NCI-H2171 (cell line): Measurements from ENCODE around the gene VSTM4.

Experiments used
- DNase-seq: peaks from one replicate; lab custom pipeline; 2025; lab: John Stamatoyannopoulos, UW

Gene VSTM4, protein sequence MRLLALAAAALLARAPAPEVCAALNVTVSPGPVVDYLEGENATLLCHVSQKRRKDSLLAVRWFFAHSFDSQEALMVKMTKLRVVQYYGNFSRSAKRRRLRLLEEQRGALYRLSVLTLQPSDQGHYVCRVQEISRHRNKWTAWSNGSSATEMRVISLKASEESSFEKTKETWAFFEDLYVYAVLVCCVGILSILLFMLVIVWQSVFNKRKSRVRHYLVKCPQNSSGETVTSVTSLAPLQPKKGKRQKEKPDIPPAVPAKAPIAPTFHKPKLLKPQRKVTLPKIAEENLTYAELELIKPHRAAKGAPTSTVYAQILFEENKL

DNA sequence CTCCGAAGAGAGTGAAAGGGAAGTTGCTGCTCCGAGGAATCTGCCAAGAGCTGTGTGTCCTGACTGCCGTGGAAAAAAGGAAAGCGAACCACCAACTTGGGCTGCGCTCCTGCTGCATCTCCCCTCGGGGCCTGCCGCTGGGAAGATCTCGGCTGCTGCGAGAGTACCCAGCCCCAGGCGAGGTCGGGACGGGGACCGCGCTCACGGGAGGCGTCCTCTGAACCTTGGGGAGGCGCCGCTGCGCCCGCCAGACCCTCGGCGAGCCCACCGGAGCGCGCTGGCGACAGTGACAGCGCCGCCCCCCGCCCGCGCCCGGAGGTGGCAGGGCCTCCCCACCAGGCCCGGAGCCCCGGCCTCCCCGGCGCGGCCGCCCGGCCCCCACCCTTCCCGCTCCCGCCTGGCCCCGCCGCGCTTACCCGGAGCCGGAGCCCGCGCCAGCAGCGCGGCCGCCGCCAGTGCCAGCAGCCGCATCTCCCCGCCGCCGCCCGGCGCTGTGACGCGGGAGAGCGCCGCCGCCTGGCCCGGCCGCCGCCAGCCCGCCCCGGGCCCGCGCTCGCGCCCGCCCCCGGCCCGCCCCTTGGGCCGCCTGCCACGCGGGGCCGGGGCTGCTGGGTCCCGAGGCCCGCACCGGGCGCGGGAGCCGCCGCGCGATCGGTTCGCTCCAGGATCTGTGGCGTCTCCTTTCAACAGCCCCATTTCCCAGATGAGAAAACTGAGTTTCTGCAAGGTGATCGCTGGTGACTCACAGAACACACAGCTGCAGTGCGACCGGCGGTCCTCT, at the start of gene VSTM4:
Gene VSTM4, minus strand, starts transcription at position 508 of the 781 bp plus-strand sequence. Its CDS starts 37 bp downstream, at position 471.
- DNase-seq, result no peak

GRCh38 chr10:49164559-49165188, 49.4 kb upstream of the VSTM4 start:
- no peak for DNase-seq

- DNase-seq, result no peak
Observed at GRCh38 chr10:49163741-49164140, 48.4 kb upstream of the VSTM4 start.

- DNase-seq, result no peak
Observed at GRCh38 chr10:49162761-49163310, 47.5 kb upstream of the VSTM4 start.

- DNase-seq, result no peak
Observed at GRCh38 chr10:49162063-49162462, 46.7 kb upstream of the VSTM4 start.

- DNase-seq, result no peak
Observed at GRCh38 chr10:49161411-49161997, 46.2 kb upstream of the VSTM4 start.

GRCh38 chr10:49160814-49161213, 45.5 kb upstream of the VSTM4 start:
- no peak for DNase-seq

- no peak for DNase-seq
Observed at GRCh38 chr10:49160110-49160509, 44.8 kb upstream of the VSTM4 start.

DNA sequence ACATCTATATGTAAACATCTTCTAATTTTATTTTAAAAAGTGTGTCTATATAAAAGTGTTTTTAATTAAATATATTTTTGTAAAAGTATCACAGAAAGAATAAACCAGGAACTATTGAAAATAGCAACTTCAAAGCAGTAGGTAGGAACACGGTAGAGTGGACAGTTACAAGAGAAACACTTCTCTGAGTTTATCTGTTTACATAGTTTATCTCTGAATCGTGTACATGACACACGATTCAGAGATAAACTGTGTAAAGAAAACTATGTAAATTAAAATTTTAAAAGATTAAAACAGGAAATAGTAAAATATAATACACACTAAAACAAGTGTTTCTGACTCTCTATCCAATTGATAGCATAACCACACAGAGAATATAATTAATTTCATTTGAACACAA, 43.6 kb upstream of the VSTM4 start:
- no peak for DNase-seq

DNA sequence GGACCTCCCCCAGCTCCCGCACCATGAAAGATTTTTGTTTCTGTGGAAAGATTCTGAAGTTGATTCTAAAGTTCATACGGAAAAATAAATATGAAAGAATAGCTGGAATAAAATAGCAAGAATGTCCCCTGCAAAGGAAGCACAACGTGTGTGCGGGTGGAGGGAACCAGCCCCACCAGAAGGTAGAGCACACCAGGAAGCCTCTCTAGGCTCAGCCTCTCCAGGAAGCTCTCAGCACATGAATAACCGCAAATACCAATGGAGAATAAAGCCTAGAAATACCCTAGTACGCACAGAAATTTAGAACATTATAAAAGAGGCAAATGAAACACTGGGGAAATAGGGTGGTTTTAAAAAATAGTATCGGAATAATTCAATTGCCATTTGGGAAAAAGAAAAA, 43.1 kb upstream of the VSTM4 start:
- no peak for DNase-seq

- DNase-seq, result no peak
Observed at GRCh38 chr10:49157229-49157628, 41.9 kb upstream of the VSTM4 start.

DNA sequence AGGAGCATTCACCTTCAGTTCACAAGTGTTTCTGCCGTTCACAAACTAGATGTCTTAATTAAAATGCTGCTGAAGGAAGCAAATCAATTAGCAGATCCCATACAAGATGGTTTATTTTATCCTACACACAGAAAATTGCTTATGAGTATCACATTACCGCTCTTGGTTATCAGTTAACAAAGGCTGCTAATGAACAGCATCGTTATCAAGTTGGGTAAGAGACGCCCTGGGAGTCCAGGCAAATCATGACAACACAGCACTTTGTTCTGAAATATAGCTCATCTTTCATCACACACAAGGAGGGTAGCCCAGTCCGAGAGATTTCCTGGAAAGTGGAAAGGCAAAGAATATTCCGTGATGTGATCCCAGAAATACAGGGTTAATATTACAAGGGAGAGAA, 39.3 kb upstream of the VSTM4 start:
- DNase-seq, result no peak

DNA sequence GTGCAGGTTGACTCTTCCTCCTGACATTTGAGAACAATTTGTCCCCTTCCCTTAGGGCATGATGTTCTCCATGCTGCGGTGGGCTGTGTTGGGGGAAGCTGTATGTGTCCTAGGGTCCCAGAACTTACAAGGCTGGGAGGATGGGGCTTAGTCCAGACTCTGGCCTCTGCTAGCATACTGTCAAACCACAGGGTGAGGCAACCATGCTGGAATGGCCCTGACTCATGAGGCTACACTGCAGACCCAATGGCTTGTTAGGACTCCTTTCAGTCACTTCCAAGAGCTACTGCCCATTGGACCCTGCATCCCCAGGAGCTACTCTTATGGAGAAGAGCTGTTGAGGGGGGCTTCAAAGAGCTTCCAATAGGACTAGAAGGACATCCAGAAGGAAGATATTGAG, 38.6 kb upstream of the VSTM4 start:
- DNase-seq, result no peak

DNA sequence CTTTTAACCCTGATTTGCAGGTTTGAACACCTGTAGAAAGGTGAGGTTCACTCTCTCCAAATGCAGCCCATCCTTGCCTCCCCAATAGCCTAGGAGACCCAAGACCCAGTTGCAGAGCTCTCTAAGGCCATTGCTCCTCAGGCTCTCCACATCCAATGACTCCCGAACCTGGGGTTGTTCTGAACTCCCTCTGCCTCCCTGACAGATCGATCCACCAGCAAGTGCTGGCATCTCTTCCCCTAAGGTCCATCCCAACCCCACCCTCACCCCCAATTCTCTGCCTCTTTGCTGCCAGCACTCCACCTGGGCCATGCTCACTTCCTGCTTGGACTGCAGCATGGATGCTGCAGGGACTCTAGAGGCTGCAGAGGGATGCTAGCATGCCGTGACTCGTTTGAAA, 37.8 kb upstream of the VSTM4 start:
- no peak for DNase-seq

GRCh38 chr10:49152663-49153062, 37.3 kb upstream of the VSTM4 start:
- no peak for DNase-seq

- no peak for DNase-seq
Observed at GRCh38 chr10:49152037-49152436, 36.7 kb upstream of the VSTM4 start.

DNA sequence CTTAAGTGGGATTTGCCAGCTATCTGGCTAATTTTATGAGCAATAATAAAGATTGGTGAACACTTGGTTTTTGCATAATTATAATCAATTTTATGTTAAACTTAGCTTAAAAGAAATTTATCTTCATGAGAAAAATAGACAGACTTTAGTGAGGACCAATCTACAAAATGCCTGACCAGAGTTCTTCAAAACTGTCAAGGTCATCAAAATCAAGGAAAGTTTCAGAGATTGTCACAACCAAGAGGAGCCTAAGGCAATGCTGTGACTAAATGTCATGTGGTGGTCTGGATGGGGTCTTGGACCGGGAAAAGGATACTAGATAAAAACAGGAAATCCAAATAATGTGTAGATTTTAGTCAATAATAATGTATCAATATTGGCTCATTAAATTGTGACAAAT, 36.2 kb upstream of the VSTM4 start:
- no peak for DNase-seq

- no peak for DNase-seq
Observed at GRCh38 chr10:49151025-49151445, 35.7 kb upstream of the VSTM4 start.

GRCh38 chr10:49150426-49150825, 35.1 kb upstream of the VSTM4 start:
- DNase-seq, result no peak

DNA sequence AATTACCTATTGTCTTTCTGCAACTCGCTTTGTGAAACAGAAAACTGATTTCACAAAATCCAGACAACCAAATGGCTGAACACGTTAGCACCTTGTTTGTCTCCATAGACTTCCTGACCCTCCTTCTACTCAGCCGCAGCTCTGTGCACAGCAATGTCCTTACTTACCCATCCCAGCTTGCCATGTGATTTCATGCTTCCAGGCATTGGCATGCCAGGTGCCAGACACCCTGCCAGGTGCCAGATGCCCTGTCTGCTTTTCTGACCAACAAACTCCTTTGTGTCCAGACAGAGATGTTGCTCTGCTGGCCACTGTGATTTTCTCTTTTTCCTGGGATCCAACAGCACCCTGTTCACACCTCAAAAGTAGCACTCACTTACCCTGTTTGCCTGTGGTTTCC, 34.6 kb upstream of the VSTM4 start:
- DNase-seq, result no peak

DNA sequence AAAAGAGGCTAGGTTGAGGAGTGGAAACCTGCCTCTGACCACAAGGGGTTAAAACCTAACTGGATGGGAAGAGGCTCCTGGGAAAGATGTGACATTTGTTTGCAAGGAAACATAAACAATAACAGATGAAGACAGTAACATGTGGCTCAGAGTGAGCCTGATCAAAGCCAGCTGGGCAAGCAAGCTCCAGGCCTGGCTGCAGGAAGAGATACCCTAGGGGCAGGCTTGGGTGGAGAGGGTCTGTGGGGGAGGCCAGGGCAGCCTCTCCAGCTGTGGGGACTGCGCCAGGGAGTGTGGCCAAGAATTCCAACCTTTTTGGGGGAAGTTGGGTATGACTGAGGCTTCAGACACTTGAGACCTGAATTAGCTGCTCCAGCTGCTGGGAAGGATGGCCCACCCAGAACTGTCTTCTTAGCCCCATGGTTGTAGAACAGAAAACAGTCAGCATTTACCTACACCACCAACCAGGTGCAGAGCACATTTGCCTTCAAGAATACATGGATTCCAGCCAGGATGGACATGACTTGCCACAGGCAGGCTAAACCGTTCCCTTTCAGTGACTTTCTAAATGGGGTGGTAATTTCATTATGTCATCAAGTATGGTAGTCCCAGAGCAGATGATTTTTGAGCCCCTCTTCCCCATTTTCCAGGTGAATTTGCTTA, 28.9 kb upstream of the VSTM4 start:
- DNase-seq, result no peak

- DNase-seq, result no peak
Observed at GRCh38 chr10:49143249-49143648, 27.9 kb upstream of the VSTM4 start.
